Upper lobe of left lung (tissue), 6 donors: ENCODE results near the gene LAMA3. TPM values are rescaled to one million over a fixed set of nuclear protein-coding genes. Genes with fewer than 3 reads are reported as not detected.

Experiments used
- ATAC-seq, 2 donors: fragments of 200-7000 bp; cut with Tn5 transposase; one replicate each; pipeline ENCODE4 v1.9.1; 2022; ENCODE audit warnings: mild to moderate bottlenecking in 2 of 2, moderate library complexity in 2 of 2; ENCODE audit not compliant: low FRiP score in 2 of 2
- DNase-seq, 2 donors: peaks; one replicate each; pipeline ENCODE4 v3.0.0-alpha.2; 2019 to 2020
- H3K27ac ChIP-seq, 4 donors: fragments of 200-600 bp; sonication (generic); one replicate each; pipeline ENCODE4 v1.5.1; 2016 to 2019
- H3K27me3 ChIP-seq, 4 donors: fragments of 200-600 bp; sonication (generic); one replicate each; pipeline ENCODE4 v1.5.1; 2017 to 2019
- H3K36me3 ChIP-seq, 4 donors: fragments of 200-600 bp; sonication (generic); one replicate each; pipeline ENCODE4 v1.5.1; 2016 to 2019
- H3K4me1 ChIP-seq, 4 donors: fragments of 200-600 bp; sonication (generic); one replicate each; pipeline ENCODE4 v1.5.1; 2018 to 2019
- H3K4me3 ChIP-seq, 4 donors: fragments of 200-600 bp; sonication (generic); one replicate each; pipeline ENCODE4 v1.5.1; 2017 to 2019; ENCODE audit warnings: mild to moderate bottlenecking in 2 of 4, moderate library complexity in 1 of 4
- H3K9me3 ChIP-seq, 4 donors: fragments of 200-600 bp; sonication (generic); one replicate each; pipeline ENCODE4 v1.5.1; 2018 to 2019
- CTCF ChIP-seq, 6 experiments: fragments of 450-650 bp in 4 of 6; fragments of 200-600 bp in 2 of 6; sonication (generic) in 2 of 6; IDR thresholded peaks; one replicate each; pipeline ENCODE4 v1.5.1; 2016 to 2019; ENCODE audit warnings: antibody characterized with exemption in 6 of 6
- EP300 ChIP-seq, 4 donors: sonication (generic); formaldehyde crosslinking; IDR thresholded peaks; one replicate each; pipeline ENCODE4 v1.5.1; 2017; ENCODE audit warnings: antibody characterized with exemption in 4 of 4, control low read depth in 2 of 4
- POLR2A ChIP-seq, 4 donors: fragments of 450-650 bp; IDR thresholded peaks; one replicate each; pipeline ENCODE4 v1.5.1; 2016 to 2017; ENCODE audit warnings: antibody characterized with exemption in 4 of 4, mild to moderate bottlenecking in 2 of 4
- POLR2AphosphoS5 ChIP-seq, 2 donors: sonication (generic); formaldehyde crosslinking; IDR thresholded peaks; one replicate each; pipeline ENCODE4 v1.5.1; 2017; ENCODE audit warnings: antibody characterized with exemption in 2 of 2
- WGBS, 2 donors: methylation state at CpG; one replicate each; pipeline ENCODE4 v1.1.5; 2017 to 2018; 5-methylcytosine and 5-hydroxymethylcytosine counted together
- total RNA-seq, 6 donors: library from RNA; depleted of rRNA in 4 of 6; stranded (reverse); fragments of >200 nt in 4 of 6; gene quantifications; one replicate each; pipeline versions ENCODE4 v1.1.0 to v1.2.1, GENCODE V29; 2016 to 2021
- donor health status: DM: no; HTN: no; CAD: no; lungs with moderate emphysema.
- donor health status: DM: no; HTN: yes; CAD: no; lungs with severe emphysema.

The LAMA3 gene
- total RNA-seq, 6 donors from 2014 or later: 88.2 to 202 (median 141) TPM

GRCh38 chr18:23765931-23766330 lies 76.7 kb downstream of the LAMA3 start:
- ATAC-seq (no peak), DNase-seq (no peak)
- no peaks in the 10 kb centered on the region for H3K4me1 ChIP-seq
- H3K9me3 ChIP-seq: no peaks in the 10 kb centered on the region
- H3K36me3 ChIP-seq: no peaks in the 10 kb centered on the region
- TF ChIP-seq POLR2AphosphoS5 (IDR thresholded peaks at IDR 0.05) (no peak), EP300 (IDR thresholded peaks at IDR 0.05) (no peak), POLR2A (IDR thresholded peaks at IDR 0.05) (no peak), CTCF (IDR thresholded peaks at IDR 0.05) (no peak)
- H3K27ac ChIP-seq: no peak overlapping the region
- H3K4me3 ChIP-seq: no peak overlapping the region
- 89 to 95% methylated on average over 1 of the region's 1 CpG for WGBS, 2 donors
- H3K27me3 ChIP-seq: no peaks in the 10 kb centered on the region

GRCh38 chr18:23772327-23773024 lies 83.2 kb downstream of the LAMA3 start:
- Histone ChIP-seq H3K4me3 (no peak overlapping the region), H3K27ac (no peak overlapping the region), H3K9me3 (no peaks in the 10 kb centered on the region), H3K4me1 (no peaks in the 10 kb centered on the region), H3K27me3 (no peaks in the 10 kb centered on the region), H3K36me3 (peaks cover 0 to 2% (median 0%) of the 10 kb centered on the region in 4 donors)
- ATAC-seq (no peak), DNase-seq (no peak)
- TF ChIP-seq POLR2AphosphoS5 (IDR thresholded peaks at IDR 0.05) (no peak), CTCF (IDR thresholded peaks at IDR 0.05) (no peak), POLR2A (IDR thresholded peaks at IDR 0.05) (no peak), EP300 (IDR thresholded peaks at IDR 0.05) (no peak)
- WGBS, 2 donors: 79 to 81% methylated on average over 4 of the region's 4 CpGs

GRCh38 chr18:23776306-23776705 lies 87.1 kb downstream of the LAMA3 start:
- Histone ChIP-seq H3K4me3 (no peak overlapping the region), H3K27me3 (no peaks in the 10 kb centered on the region), H3K9me3 (no peaks in the 10 kb centered on the region), H3K4me1 (peaks cover 0 to 4% (median 3%) of the 10 kb centered on the region in 4 donors), H3K27ac (no peak overlapping the region), H3K36me3 (peaks cover 0 to 2% (median 0%) of the 10 kb centered on the region in 4 donors)
- no peak for TF ChIP-seq POLR2AphosphoS5 (IDR thresholded peaks at IDR 0.05)
- TF ChIP-seq EP300 (IDR thresholded peaks at IDR 0.05): no peak
- no peak for TF ChIP-seq CTCF (IDR thresholded peaks at IDR 0.05)
- no peak for TF ChIP-seq POLR2A (IDR thresholded peaks at IDR 0.05)
- no peak for ATAC-seq
- 63 to 76% methylated on average over 3 of the region's 3 CpGs for WGBS, 2 donors
- DNase-seq: no peak

- H3K36me3 ChIP-seq: peaks cover 0 to 2% (median 0%) of the 10 kb centered on the region in 4 donors
- no peak overlapping the region for H3K4me3 ChIP-seq
- H3K9me3 ChIP-seq: no peaks in the 10 kb centered on the region
- DNase-seq (no peak), ATAC-seq (no peak)
- peaks cover 0 to 4% (median 3%) of the 10 kb centered on the region in 4 donors for H3K4me1 ChIP-seq
- TF ChIP-seq EP300 (IDR thresholded peaks at IDR 0.05): no peak
- no peak for TF ChIP-seq CTCF (IDR thresholded peaks at IDR 0.05)
- TF ChIP-seq POLR2AphosphoS5 (IDR thresholded peaks at IDR 0.05): no peak
- H3K27me3 ChIP-seq: no peaks in the 10 kb centered on the region
- 92 to 95% methylated on average over 2 of the region's 2 CpGs for WGBS, 2 donors
- no peak overlapping the region for H3K27ac ChIP-seq
Measured at GRCh38 chr18:23778828-23779227, 89.6 kb downstream of the LAMA3 start.
